ENCODE results near the gene DYRK1B. TPM values are rescaled to one million over a fixed set of nuclear protein-coding genes. Genes with fewer than 3 reads are reported as not detected.
A peak's percentile ranks its signal among the peaks of the same experiment; 100 is the strongest.

The DYRK1B gene
- total RNA-seq, 2 experiments from 2014 or later = 5.4 to 7.0 TPM

DNA sequence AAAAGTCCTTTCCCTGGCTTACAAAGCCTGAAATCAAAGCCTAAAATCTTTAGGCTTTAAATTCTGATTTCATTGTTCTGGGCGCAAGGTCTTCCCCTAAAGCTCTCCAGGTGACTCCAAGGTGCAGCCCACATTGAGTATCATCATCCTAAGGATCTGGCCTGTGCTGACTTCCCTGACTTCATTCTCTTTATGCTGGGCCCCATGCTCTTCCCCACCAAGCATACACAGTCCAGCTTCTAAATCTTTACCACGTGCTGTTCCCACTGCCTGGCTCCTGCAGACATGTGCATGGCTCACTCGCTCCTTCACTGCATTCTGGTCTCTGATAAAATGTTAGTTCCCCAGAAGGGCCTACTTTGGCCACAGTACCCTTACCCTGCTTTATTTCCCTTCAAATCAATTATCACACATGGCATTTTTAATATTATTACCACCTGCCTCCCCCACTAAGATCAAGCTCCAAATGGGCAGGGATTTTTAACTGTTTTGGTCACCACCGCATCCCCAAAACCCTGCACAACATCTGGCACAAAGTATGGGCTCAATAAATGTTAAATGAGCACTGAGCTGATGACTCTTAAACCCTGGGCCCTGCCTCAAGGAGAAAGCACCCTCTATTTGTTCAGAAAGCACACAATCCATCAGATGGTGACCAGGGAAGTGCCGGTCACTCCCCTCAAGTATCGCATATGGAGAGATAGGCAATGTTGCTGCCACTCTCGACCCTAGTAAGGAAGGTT is 8.9 kb upstream of the DYRK1B start:
- intact Hi-C loops (cut with micrococcal nuclease) = loop anchor here (5.0 kb wide), 1 partner anchor 51 kb away; no protein-coding TSS in a partner anchor
- TF ChIP-seq, protein P1, sequence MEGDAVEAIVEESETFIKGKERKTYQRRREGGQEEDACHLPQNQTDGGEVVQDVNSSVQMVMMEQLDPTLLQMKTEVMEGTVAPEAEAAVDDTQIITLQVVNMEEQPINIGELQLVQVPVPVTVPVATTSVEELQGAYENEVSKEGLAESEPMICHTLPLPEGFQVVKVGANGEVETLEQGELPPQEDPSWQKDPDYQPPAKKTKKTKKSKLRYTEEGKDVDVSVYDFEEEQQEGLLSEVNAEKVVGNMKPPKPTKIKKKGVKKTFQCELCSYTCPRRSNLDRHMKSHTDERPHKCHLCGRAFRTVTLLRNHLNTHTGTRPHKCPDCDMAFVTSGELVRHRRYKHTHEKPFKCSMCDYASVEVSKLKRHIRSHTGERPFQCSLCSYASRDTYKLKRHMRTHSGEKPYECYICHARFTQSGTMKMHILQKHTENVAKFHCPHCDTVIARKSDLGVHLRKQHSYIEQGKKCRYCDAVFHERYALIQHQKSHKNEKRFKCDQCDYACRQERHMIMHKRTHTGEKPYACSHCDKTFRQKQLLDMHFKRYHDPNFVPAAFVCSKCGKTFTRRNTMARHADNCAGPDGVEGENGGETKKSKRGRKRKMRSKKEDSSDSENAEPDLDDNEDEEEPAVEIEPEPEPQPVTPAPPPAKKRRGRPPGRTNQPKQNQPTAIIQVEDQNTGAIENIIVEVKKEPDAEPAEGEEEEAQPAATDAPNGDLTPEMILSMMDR (IDR thresholded peaks at IDR 0.05) = no peak
- no peaks in the 10 kb centered on the region for H3K9me3 Mint-ChIP-seq

DNA sequence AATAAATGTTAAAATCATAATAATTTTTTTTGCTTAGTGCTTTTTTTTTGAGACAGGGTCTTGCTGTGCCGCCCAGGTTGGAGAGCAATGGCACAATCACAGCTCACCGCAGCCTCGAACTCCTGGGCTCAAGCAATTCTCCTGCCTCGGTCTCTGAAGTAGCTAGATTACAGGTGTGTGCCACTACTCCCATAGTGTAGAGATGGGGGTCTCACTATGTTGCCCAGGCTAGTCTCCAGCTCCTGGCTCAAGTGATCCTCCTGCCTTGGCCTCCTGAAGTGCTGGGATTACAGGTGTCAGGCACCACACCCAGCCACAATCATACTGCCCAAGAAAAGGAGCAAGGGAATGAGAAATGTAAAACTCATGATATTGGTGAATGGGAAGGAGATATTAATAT is 7.1 kb upstream of the DYRK1B start:
- CTCF ChIA-PET = interaction anchor here (0.7 to 5.6 kb wide), 3 partner anchors 13 to 50 kb away, joined by 3 to 63 read pairs (median 30); no protein-coding TSS in a partner anchor
- H3K4me3 Mint-ChIP-seq = no peak overlapping the region
- peaks cover 41% of the 10 kb centered on the region for H3K4me1 Mint-ChIP-seq (ENCODE audit: low read depth)
- POLR2A ChIA-PET = no interaction called here
- H3K27ac Mint-ChIP-seq = no peak overlapping the region
- no peak for DNase-seq
- H3K36me3 Mint-ChIP-seq (ENCODE audit: low read depth) = peaks cover 70% of the 10 kb centered on the region
- intact Hi-C loops (cut with micrococcal nuclease) = loop anchor here (5.0 kb wide), 1 partner anchor 49 kb away; no protein-coding TSS in a partner anchor
- TF ChIP-seq, protein P1 (IDR thresholded peaks at IDR 0.05) = no peak
- H3K27me3 Mint-ChIP-seq = no peaks in the 10 kb centered on the region
- no peaks in the 10 kb centered on the region for H3K9me3 Mint-ChIP-seq
- ATAC-seq = no peak

More for the DNA sequence above, 8.9 kb upstream of the DYRK1B start:
- POLR2A ChIA-PET = interaction anchor here (0.6 to 2.1 kb wide), 5 partner anchors 9 to 1307 kb away, joined by 3 to 8 read pairs (median 4); partner anchors contain the start of gene DYRK1B
- Mint-ChIP-seq H3K27ac (peak overlapping the region; percentile 60), H3K36me3 (ENCODE audit: low read depth) (peaks cover 55% of the 10 kb centered on the region), H3K4me1 (ENCODE audit: low read depth) (peaks cover 46% of the 10 kb centered on the region), H3K4me3 (peak overlapping the region; percentile 91), H3K27me3 (no peaks in the 10 kb centered on the region)
- DNase-seq (no peak), ATAC-seq (no peak)
- CTCF ChIA-PET = interaction anchor here (1.0 to 5.8 kb wide), 13 partner anchors 9 to 247 kb away, joined by 3 to 63 read pairs (median 6); partner anchors contain the start of genes DYRK1B and PSMC4

DNA sequence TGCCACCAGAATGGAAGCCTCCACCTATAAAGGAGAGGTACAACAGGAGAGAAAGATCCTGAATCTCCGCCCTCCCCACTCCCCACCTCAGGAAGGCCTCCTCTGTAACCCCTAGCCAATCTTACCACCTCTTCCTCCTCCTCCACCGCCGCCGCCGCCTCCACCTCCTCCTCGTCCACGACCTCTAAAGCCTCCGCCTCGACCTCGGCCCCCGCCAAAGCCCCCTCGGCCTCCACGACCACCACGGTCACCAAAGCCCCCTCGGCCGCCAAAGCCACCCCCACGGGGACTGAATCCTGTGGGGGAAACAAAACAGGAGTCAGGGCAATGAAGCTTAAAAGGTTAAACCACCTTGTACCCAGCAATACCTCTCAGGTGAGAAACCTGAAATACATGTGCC is 6.5 kb upstream of the DYRK1B start:
- peaks cover 67% of the 10 kb centered on the region for H3K36me3 Mint-ChIP-seq (ENCODE audit: low read depth)
- intact Hi-C loops (cut with micrococcal nuclease) = loop anchor here (5.0 kb wide), 1 partner anchor 48 kb away; no protein-coding TSS in a partner anchor
- TF ChIP-seq, protein P1 (IDR thresholded peaks at IDR 0.05) = no peak

DNA sequence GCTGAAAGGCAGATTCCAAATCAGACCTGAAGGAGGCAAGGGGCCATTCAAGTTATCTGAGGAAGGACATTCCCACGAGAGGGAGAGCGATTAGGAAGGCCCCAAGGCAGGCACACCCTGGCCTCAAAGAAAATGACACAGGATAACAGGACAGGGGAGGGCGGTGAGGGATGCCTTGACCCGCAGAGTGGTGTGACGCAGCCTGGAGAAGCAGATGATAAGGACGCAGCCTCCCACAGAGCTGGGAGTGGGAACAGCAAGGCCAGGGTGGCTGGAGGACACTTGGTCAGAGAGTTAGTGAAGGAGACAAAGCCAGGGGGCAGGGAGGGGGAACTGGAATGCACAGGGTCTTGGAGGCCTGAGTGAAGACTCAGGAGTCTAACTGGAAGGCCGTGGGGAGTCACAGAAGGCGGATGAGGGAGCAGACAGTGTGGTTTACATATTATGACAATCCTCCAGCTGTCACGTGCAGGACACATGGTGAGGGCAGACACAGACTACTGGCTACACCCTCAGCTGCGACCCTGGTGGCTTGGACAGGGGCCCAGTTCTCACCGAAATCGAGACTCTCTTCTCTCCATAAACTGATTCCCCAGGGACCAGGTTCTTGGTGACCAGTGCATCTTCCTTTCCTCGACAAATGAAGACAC is 5.8 kb upstream of the DYRK1B start:
- TF ChIP-seq, protein P1 (IDR thresholded peaks at IDR 0.05) = no peak
- H3K4me1 Mint-ChIP-seq (ENCODE audit: low read depth) = peaks cover 41% of the 10 kb centered on the region
- peak overlapping the region; percentile 57 for H3K27ac Mint-ChIP-seq
- peaks cover 63% of the 10 kb centered on the region for H3K36me3 Mint-ChIP-seq (ENCODE audit: low read depth)
- H3K27me3 Mint-ChIP-seq = no peaks in the 10 kb centered on the region
- H3K4me3 Mint-ChIP-seq = no peak overlapping the region
- ATAC-seq (no peak), DNase-seq (no peak)
- H3K9me3 Mint-ChIP-seq = no peaks in the 10 kb centered on the region
- CTCF ChIA-PET = no interaction called here
- POLR2A ChIA-PET = no interaction called here
- intact Hi-C loops (cut with micrococcal nuclease) = loop anchor here (5.0 kb wide), 1 partner anchor 48 kb away; no protein-coding TSS in a partner anchor

More for the DNA sequence above, 6.5 kb upstream of the DYRK1B start:
- ChIA-PET POLR2A (no interaction called here), CTCF (interaction anchor here (5.6 kb wide), 1 partner anchor 49 kb away, joined by 63 read pairs; no protein-coding TSS in a partner anchor)
- Mint-ChIP-seq H3K4me3 (no peak overlapping the region), H3K27me3 (no peaks in the 10 kb centered on the region), H3K4me1 (ENCODE audit: low read depth) (peaks cover 41% of the 10 kb centered on the region), H3K9me3 (no peaks in the 10 kb centered on the region), H3K27ac (no peak overlapping the region)
- ATAC-seq (no peak), DNase-seq (no peak)
